GM19468 (cell line): ENCODE results near the gene SHB.
"Not testable (repeated sequence)": the region's sequence is repeated elsewhere in the genome, so short reads cannot be mapped to it uniquely, and the experiment has no call there.

Experiments
- ATAC-seq: cut with Tn5 transposase; IDR thresholded peaks from one replicate; pipeline ENCODE4 v1.9.1; 2021; ENCODE audit warnings: mild to moderate bottlenecking, moderate library complexity, moderate number of reproducible peaks; ENCODE audit not compliant: unreplicated experiment; ENCODE audit errors: extremely low read depth

SHB gene

GRCh38 chr9:38064842-38065368 is 4.1 kb downstream of the SHB start:
- no peak for ATAC-seq

GRCh38 chr9:38063363-38063707 is 5.7 kb downstream of the SHB start:
- ATAC-seq: no peak

DNA sequence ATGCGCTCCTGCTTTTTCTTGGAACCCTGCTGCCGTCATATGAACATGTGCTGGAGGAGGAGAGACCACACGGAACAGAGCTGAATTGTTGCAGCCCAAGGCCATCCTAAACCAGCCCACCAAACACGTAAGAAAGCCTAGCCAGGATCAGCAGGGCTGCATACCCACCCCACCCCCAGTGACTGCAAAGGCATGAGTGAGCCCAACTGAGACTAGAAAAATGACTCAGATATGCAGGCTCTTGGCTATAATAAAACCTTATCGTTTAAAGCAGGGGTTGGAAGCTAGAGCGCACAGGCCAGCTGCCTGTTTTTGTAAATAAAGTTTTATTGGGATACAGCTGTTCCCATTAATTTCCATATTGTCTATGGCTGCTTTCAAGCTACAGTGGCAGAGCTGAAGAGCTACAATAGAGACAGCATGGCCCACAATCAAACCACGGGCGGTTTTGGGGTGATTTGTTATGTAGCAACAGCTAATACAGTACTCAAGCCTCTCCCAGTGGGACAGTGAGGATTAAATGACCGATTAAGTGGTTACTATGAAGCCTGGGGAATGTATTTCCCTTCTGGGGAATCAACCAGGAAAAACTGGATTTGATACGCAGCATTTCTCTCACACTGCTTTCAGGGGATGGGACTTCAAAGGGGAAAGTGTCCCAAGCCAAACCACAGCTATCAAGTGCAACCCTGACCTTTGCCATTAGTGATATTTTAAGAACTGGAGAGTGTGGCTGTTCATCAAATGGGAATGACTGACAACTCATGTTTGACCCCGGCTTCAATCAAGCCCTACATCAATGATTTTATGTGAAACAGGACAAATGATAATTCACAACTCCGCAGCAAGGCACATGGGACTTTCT is 6.3 kb downstream of the SHB start:
- ATAC-seq: no peak

DNA sequence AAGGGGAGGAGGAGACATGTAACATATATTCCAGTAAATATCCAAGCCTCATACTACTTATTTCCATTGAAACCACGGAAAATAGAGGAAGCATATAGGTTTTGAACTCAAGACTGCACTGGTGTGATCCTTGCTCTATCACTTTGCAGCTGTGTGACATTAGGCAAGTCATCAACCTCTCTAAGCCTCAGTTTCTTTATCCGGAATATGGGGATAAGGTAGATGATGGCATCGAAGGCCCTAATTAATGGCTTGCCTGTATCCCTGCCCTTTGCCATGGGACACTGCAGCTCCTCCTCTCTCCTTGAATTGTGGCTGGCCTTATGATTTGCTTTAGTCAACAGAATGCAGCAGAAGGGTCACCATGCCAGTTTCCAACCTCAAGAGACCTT is 6.9 kb downstream of the SHB start:
- no peak for ATAC-seq

- peak; percentile 38 for ATAC-seq
Measured at GRCh38 chr9:38061326-38061977, 7.6 kb downstream of the SHB start.

- no peak for ATAC-seq
Measured at GRCh38 chr9:38060681-38061080, 8.3 kb downstream of the SHB start.

DNA sequence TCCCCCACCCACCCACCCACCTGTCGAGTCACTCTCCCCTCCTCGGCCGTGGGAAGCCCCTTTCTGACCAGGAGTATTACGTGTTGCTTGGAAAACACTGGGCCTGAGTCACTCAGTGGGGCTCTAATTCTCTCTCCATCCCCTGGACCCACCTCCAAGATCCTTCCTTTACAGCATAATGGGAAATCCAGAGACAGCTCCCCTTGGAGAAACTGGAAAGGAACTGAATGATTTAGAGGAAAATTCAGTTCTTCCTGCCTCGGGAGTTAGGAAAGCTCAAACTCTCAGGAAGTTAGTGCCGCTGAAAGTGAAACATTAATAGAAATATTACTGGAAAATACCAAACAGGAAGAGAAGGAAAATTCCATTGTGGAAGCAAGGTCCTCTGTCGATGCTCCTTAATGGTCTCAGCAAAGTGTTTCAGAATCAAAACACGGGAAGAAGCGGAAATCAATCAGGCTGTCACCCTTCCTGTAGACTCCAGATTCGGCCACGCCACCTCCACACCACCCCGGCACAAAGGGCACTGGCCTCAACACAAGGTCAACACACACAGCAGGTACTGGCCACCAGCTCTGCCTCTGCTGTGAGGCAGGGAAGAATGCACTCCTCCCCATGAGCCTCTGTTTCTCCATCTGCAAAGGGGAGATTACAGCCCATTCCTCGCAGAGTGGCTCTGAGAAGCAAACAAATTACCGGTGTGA is 9.6 kb downstream of the SHB start:
- no peak for ATAC-seq

- ATAC-seq: no peak
Measured at GRCh38 chr9:38058452-38059232, 10.4 kb downstream of the SHB start.

DNA sequence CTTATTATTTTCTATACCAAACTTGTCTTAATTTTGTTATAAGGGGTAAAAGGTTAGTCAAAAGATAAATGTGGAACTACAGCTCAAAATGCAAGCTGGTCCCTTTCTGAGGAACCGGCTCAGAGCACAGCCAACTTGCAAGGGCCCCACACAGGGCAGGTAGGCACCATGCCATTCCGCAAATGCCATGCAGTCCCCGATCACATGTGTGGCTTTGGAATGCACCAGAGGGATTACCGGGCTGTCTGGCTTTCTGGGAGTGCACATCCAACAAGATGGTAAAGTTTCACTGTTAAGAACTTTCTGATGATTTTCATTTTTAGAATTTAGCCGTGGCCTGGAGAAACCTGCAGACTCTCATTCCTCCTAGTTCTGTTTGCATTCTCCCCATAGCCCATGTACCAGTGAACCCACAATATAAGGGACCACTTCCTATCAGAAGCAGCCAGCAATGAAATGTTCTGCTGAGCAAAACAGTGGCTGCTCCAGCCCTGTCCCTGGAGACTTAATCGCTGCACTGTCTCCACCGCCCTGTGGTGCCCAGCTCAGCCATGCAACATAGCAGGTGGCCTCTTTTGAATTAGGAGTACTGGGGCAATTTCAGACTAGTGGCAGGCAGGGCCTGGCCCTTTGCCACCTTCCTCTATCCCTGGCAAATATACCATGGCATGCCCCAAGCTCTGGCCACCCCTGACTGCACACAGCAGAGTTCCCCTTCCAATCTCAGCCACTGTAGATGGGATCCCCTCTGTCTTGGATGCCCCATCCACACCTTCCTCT is 11.4 kb downstream of the SHB start:
- ATAC-seq: no peak

DNA sequence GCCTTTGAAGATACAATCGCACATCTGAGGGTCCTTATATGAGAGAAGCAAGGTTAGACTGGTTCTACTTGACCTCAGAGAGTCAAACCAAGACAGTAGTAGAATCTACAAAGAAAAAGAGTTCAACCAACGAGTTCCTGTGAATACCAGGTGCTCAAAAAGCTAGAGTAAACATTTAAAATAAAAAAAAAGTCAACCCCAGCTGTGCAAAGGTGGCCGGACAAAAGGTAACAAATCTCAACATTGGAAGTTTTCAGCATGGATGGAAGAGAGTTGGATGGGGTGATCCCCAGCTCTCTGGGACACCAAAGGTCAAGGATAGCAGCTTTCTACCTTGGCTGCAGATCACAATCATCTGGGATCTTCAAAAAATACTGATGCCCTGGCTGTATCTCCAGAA is 14.4 kb downstream of the SHB start:
- ATAC-seq: no peak

- ATAC-seq: no peak
Measured at GRCh38 chr9:38053697-38054461, 15.1 kb downstream of the SHB start.

DNA sequence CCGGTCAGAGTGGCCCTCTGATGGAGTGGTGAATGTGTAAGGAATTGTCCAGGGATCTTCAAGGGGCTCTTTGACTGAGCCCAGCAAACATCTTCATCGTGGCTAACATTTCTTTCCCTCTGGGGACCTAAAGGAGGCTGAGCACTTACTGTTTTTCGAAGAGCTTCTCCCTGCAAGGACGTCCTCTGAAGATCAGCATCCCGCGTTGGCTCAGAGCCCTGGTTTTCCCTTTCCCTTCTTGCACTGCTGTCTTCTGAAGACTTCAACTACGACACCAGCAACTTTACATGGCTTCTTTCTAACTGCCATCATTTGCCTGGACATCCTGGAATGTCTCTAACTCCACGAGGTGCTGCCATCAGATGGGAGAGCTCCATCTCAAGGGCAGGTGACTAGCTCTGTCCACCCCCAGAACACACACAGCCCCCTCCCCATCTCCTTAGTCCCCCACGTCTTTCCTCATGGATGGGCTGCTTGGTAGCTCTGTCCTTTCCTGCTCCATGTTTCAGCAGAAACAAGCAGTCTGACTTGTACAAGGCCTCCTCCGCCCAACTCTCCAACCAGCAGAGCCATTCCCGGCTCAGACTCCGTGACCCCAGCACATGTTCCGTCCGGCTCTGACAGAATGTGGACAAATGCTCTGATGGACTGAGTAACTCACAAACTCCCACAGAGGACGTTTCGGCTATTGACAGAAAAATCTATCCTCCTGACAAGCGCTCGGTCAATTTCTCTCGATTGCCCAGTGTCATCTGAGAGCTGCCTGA is 17.1 kb downstream of the SHB start:
- no peak for ATAC-seq

GRCh38 chr9:38048316-38048969 is 20.6 kb downstream of the SHB start:
- ATAC-seq: no peak

GRCh38 chr9:38047301-38048251 is 21.5 kb downstream of the SHB start:
- no peak for ATAC-seq

GRCh38 chr9:38046661-38047300 is 22.2 kb downstream of the SHB start:
- ATAC-seq: no peak

- ATAC-seq: not testable (repeated sequence)
Measured at GRCh38 chr9:38045939-38046338, 23.1 kb downstream of the SHB start.
